DOHH2 (cell line): Measurements from ENCODE around the gene PDCD5.
A peak's percentile ranks its signal among the peaks of the same experiment; 100 is the strongest.

Experiments
- H3F3A ChIP-seq: fragments of 200-600 bp; sonication (generic), shearing (Covaris generic); 2 replicates; pipeline ENCODE4 v1.6.0; 2016; ENCODE audit warnings: antibody characterized with exemption, mild to moderate bottlenecking; ENCODE audit not compliant: control insufficient read depth, insufficient read depth
- H3K27ac ChIP-seq: fragments of 200-600 bp; sonication (generic); 2 replicates; pipeline ENCODE4 v1.5.1; 2014; ENCODE audit warnings: low read depth, mild to moderate bottlenecking, low read length, moderate library complexity
- H3K27me3 ChIP-seq: fragments of 200-600 bp; sonication (generic); 2 replicates; pipeline ENCODE4 v1.6.1; 2014; ENCODE audit warnings: mild to moderate bottlenecking, low read length, mixed read lengths; ENCODE audit not compliant: control insufficient read depth
- H3K36me3 ChIP-seq: fragments of 200-600 bp; sonication (generic); 2 replicates; pipeline ENCODE4 v1.6.1; 2014; ENCODE audit warnings: mild to moderate bottlenecking, low read length, moderate library complexity, mixed read lengths; ENCODE audit not compliant: control insufficient read depth
- H3K4me1 ChIP-seq: fragments of 200-600 bp; sonication (generic); 2 replicates; pipeline ENCODE4 v1.6.1; 2014; ENCODE audit warnings: mild to moderate bottlenecking, low read length, mixed read lengths; ENCODE audit not compliant: control insufficient read depth
- H3K4me2 ChIP-seq: fragments of 200-600 bp; sonication (generic); 2 replicates; pipeline ENCODE4 v1.6.0; 2014; ENCODE audit warnings: mild to moderate bottlenecking, low read length, moderate library complexity
- H3K4me3 ChIP-seq: fragments of 200-600 bp; sonication (generic); 2 replicates; pipeline ENCODE4 v1.5.1; 2014; ENCODE audit warnings: mild to moderate bottlenecking, low read length, mixed read lengths
- H3K79me2 ChIP-seq: fragments of 200-600 bp; sonication (generic); 2 replicates; pipeline ENCODE4 v1.6.1; 2014; ENCODE audit warnings: mild to moderate bottlenecking, low read length, mixed read lengths; ENCODE audit not compliant: control insufficient read depth
- H3K9me2 ChIP-seq: fragments of 200-600 bp; sonication (generic); replicated peaks from 2 replicates; pipeline ENCODE4 v1.6.1; 2014; ENCODE audit warnings: mild to moderate bottlenecking, low read length, mixed read lengths; ENCODE audit not compliant: control insufficient read depth
- H3K9me3 ChIP-seq: fragments of 200-600 bp; sonication (generic); 2 replicates; pipeline ENCODE4 v1.6.1; 2014; ENCODE audit warnings: antibody characterized with exemption, low read length, mixed read lengths; ENCODE audit not compliant: control insufficient read depth, insufficient read depth
- H4K20me1 ChIP-seq: fragments of 200-600 bp; sonication (generic); 2 replicates; pipeline ENCODE4 v1.6.0; 2014; ENCODE audit warnings: low read depth, mild to moderate bottlenecking, antibody characterized with exemption, low read length, moderate library complexity; ENCODE audit not compliant: control insufficient read depth, insufficient read depth
- CTCF ChIP-seq: fragments of 200-600 bp; sonication (generic); IDR thresholded peaks from one replicate; pipeline ENCODE4 v1.5.1; 2014; ENCODE audit warnings: antibody characterized with exemption, mild to moderate bottlenecking, low read depth, low read length; ENCODE audit not compliant: poor library complexity, severe bottlenecking
- EZH2phosphoT487 ChIP-seq: fragments of 200-600 bp; sonication (generic); IDR thresholded peaks from 2 replicates; pipeline ENCODE4 v1.6.1; 2017; ENCODE audit warnings: borderline replicate concordance, mild to moderate bottlenecking, antibody characterized with exemption, low read length, moderate library complexity, mixed read lengths

PDCD5 gene

DNA sequence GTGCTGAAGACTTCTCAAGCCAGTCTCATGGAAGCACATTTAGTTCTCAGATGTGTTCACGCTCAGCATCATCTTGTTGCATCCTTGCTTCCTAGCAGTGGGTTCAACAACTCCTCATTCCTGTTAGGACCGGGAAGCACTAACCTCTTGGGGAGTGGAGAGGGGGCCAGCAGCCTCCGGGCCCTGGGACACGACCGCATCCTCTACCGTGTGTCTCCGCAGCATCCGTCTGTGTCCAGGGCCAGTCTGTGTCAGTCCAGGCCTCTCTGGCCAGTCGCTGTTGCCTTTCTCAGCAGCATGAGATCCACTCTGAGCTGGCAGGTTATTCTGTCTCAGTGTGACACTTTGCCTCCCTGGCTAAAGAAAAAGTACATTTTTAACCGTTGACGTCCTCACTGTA lies 17.0 kb downstream of the PDCD5 start:
- Histone ChIP-seq H3K9me2 (no peaks in the 10 kb centered on the region), H4K20me1 (no peaks in the 10 kb centered on the region), H3K79me2 (no peaks in the 10 kb centered on the region), H3K9me3 (no peaks in the 10 kb centered on the region), H3K4me3 (no peak overlapping the region), H3K27me3 (no peaks in the 10 kb centered on the region), H3F3A (0 out of 2 replicates have a peak, but pooled peaks cover 2% of the 10 kb centered on the region), H3K4me2 (no peak overlapping the region), H3K27ac (no peak overlapping the region), H3K4me1 (no peaks in the 10 kb centered on the region), H3K36me3 (peaks cover 72% of the 10 kb centered on the region)
- TF ChIP-seq EZH2phosphoT487 (no peak), CTCF (no peak)

DNA sequence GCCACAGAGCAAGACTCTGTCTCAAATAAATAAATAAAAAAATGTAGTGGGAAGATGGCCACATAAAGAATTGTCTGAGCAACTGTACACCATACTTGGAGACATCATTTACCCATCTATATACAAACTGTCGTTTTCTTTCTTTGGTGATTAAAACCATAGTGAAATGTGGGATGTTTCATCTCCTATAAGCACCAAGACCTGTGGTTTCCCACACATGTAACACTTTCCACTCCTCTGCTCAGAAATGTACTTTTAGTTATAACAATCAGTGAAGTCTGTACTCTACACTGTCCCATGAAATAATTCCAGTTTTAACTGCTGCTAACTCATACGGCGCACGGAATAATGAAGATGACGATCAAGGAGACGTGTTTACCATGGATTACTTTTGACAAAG lies 18.3 kb downstream of the PDCD5 start:
- H3K36me3 ChIP-seq = peaks cover 68% of the 10 kb centered on the region
- TF ChIP-seq CTCF (no peak), EZH2phosphoT487 (no peak)

GRCh38 chr19:32599736-32600157 lies 18.8 kb downstream of the PDCD5 start:
- H3K79me2 ChIP-seq = no peaks in the 10 kb centered on the region
- no peaks in the 10 kb centered on the region for H4K20me1 ChIP-seq
- no peaks in the 10 kb centered on the region for H3K27me3 ChIP-seq
- peaks cover 65% of the 10 kb centered on the region for H3K36me3 ChIP-seq
- no peak overlapping the region for H3K4me3 ChIP-seq
- H3K9me3 ChIP-seq = no peaks in the 10 kb centered on the region
- H3F3A ChIP-seq = no peaks in the 10 kb centered on the region
- H3K4me1 ChIP-seq = no peaks in the 10 kb centered on the region
- no peak overlapping the region for H3K27ac ChIP-seq
- no peak overlapping the region for H3K4me2 ChIP-seq
- H3K9me2 ChIP-seq = no peaks in the 10 kb centered on the region
- TF ChIP-seq CTCF = peak; percentile 86
- TF ChIP-seq EZH2phosphoT487 = no peak

More for the DNA sequence above, 18.3 kb downstream of the PDCD5 start:
- Histone ChIP-seq H3K9me2 (no peaks in the 10 kb centered on the region), H3K27me3 (no peaks in the 10 kb centered on the region), H3K4me2 (no peak overlapping the region), H4K20me1 (no peaks in the 10 kb centered on the region), H3K4me3 (no peak overlapping the region), H3K27ac (no peak overlapping the region), H3K79me2 (no peaks in the 10 kb centered on the region), H3K9me3 (no peaks in the 10 kb centered on the region), H3K4me1 (no peaks in the 10 kb centered on the region), H3F3A (0 out of 2 replicates have a peak, but pooled peaks cover 2% of the 10 kb centered on the region)
